ENCODE results near the gene CRTC1. TPM values are rescaled to one million over a fixed set of nuclear protein-coding genes. Genes with fewer than 3 reads are reported as not detected.

The CRTC1 gene
- total and polyA plus RNA-seq, 9 of the 15 experiments (the other 6 are each of a cell fraction or from before 2014, with no cell fraction given): 0.25 to 3.8 (median 1.2) TPM; not detected in 2

GRCh38 chr19:18742838-18743783 lies 59.6 kb downstream of the CRTC1 start (continued):
- TF ChIP-seq RBM14 (IDR thresholded peaks at IDR 0.05; ENCODE audit: borderline replicate concordance, insufficient read depth, low read depth, low read length) (no peak), FOSL1 (tag; conservative IDR thresholded peaks at IDR 0.05) (0 out of 2 replicates have a peak, but pooled peaks have one; percentile 38), ZSCAN29 (IDR thresholded peaks at IDR 0.05) (no peak), KDM4B (IDR thresholded peaks at IDR 0.05; ENCODE audit: borderline replicate concordance in 2 of 2, low read depth in 1 of 2) (no peak), HES1 (IDR thresholded peaks at IDR 0.05; ENCODE audit: low read depth) (peak; percentile 97), PML (IDR thresholded peaks at IDR 0.05; ENCODE audit: low read length) (no peak), ZNF316 (IDR thresholded peaks at IDR 0.05) (peak; percentile 92), ZNF592 (IDR thresholded peaks at IDR 0.05) (no peak), NFIX (CRISPR knock-in tag; IDR thresholded peaks at IDR 0.05; ENCODE audit: low read depth) (no peak; the same call in 1 of the 2 replicates), MEIS2 (IDR thresholded peaks at IDR 0.05; ENCODE audit: partially characterized antibody) (peak; percentile 11), SNAPC5 (CRISPR knock-in tag; IDR thresholded peaks at IDR 0.05) (no peak), ARID1B (IDR thresholded peaks at IDR 0.05) (peak; percentile 83), CBX3 (IDR thresholded peaks at IDR 0.05; ENCODE audit: borderline replicate concordance in 1 of 2, low read length in 2 of 2) (no peak), POLR2AphosphoS5 (IDR thresholded peaks at IDR 0.05; ENCODE audit: control insufficient read depth, insufficient read depth, low read depth, low read length) (peak; percentile 32; the same call in 1 of the 2 replicates), SAFB (IDR thresholded peaks at IDR 0.05; ENCODE audit: borderline replicate concordance, low read depth, low read length) (peak; percentile 30; the same call in 1 of the 2 replicates), TFAP4 (CRISPR knock-in tag; IDR thresholded peaks at IDR 0.05; ENCODE audit: borderline replicate concordance) (peak; percentile 85), CEBPG (CRISPR knock-in tag; IDR thresholded peaks at IDR 0.05) (no peak), CEBPG (tag; conservative IDR thresholded peaks at IDR 0.05 in 1 of 2, IDR thresholded peaks at IDR 0.05 in 1 of 2) (no peak), GABPB2 (CRISPR knock-in tag; conservative IDR thresholded peaks at IDR 0.05) (no peak), L3MBTL2 (IDR thresholded peaks at IDR 0.05) (no peak), FOXM1 (IDR thresholded peaks at IDR 0.05; ENCODE audit: low read depth) (no peak), FOXM1 (CRISPR knock-in tag; IDR thresholded peaks at IDR 0.05; ENCODE audit: low read depth) (no peak), LARP7 (IDR thresholded peaks at IDR 0.05) (no peak)

Data from K562 (cell line).